Activated T-cell treated with anti-CD3 and anti-CD28 coated beads, Interleukin-2, amount 50 U/mL, for 72 hours (primary cell): ENCODE data around the gene SESTD1. TPM values are rescaled to one million over a fixed set of nuclear protein-coding genes. Genes with fewer than 3 reads are reported as not detected.
"Not testable (repeated sequence)": the region's sequence is repeated elsewhere in the genome, so short reads cannot be mapped to it uniquely, and the experiment has no call there.

ENCODE experiments used
- ATAC-seq, 2 donors: fragments of 150-1000 bp; cut with Tn5 transposase; replicated peaks in 1 of 2; 2 replicates each; pipeline ENCODE4 v1.10.0; 2021; ENCODE audit warnings: moderate library complexity in 2 of 2, mild to moderate bottlenecking in 1 of 2
- DNase-seq, 2 donors: peaks; one replicate each; pipeline ENCODE4 v3.0.0; 2021 to 2022; ENCODE audit warnings: mixed read lengths in 1 of 2
- H3K27ac Mint-ChIP-seq: one replicate; pipeline ENCODE4 v1.8.0; 2022; ENCODE audit warnings: mild to moderate bottlenecking, moderate library complexity, mixed read lengths
- H3K27me3 Mint-ChIP-seq: one replicate; pipeline ENCODE4 v1.8.0; 2022; ENCODE audit warnings: low read depth, mixed read lengths
- H3K36me3 Mint-ChIP-seq, 2 donors: one replicate each; pipeline ENCODE4 v1.8.0; 2022; ENCODE audit warnings: mixed read lengths in 2 of 2, mild to moderate bottlenecking in 1 of 2; ENCODE audit not compliant: insufficient read depth in 2 of 2
- H3K4me1 Mint-ChIP-seq: one replicate; pipeline ENCODE4 v1.8.0; 2022; ENCODE audit warnings: low read depth, mixed read lengths
- H3K4me3 Mint-ChIP-seq, 2 donors: one replicate each; pipeline ENCODE4 v1.8.0; 2022; ENCODE audit warnings: mild to moderate bottlenecking in 2 of 2, mixed read lengths in 2 of 2, moderate library complexity in 2 of 2
- H3K9me3 Mint-ChIP-seq, 2 donors: one replicate each; pipeline ENCODE4 v1.8.0; 2022; ENCODE audit warnings: mixed read lengths in 2 of 2
- total RNA-seq, 2 donors: library from RNA; stranded (reverse); gene quantifications; one replicate each; pipeline ENCODE4 v1.2.3, GENCODE V29; 2022

Gene SESTD1
- total RNA-seq, 2 donors from 2014 or later = 10.7 to 11.9 TPM

DNA sequence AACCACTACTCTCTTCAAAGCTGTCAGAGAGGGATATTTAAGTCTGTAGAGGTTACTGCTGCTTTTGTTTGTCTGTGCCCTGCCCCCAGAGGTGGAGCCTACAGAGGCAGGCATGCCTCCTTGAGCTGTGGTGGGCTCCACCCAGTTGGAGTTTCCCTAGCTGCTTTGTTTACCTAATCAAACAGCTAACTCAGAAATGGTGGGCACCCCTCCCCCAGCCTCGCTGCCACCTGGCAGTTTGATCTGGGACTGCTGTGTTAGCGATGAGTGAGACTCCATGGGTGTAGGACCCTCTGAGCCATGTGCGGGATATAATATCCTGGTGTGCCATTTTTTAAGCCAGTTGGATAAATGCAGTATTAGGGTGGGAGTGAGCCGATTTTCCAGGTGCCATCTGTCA, 171.7 kb downstream of the SESTD1 start:
- H3K4me1 Mint-ChIP-seq = peaks cover 16% of the 10 kb centered on the region
- H3K36me3 Mint-ChIP-seq, ATAC-seq, DNase-seq, H3K4me3 Mint-ChIP-seq, H3K9me3 Mint-ChIP-seq, H3K27me3 Mint-ChIP-seq, H3K27ac Mint-ChIP-seq: not testable (repeated sequence)

DNA sequence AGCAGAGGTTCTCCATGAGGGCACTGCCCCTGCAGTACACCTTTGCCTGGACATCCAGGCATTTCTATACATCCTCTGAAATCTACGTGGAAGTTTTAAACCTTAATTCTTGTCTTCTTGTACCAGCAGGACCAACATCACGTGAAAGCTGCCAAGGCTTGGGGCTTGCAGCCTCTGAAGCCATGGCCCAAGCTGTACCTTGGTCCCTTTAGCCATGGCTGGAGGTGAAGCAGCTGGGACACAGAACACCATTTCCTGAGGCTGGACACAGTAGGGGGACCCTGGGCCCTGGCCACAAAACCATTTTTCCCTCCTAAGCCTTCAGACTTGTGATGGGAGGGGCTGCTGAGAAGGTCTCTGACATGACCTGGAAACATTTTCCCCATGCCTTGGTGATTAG, 181.9 kb downstream of the SESTD1 start:
- H3K9me3 Mint-ChIP-seq = peaks cover 12 to 15% of the 10 kb centered on the region in 2 donors
- ATAC-seq = no peak
- H3K36me3 Mint-ChIP-seq = peaks cover 4 to 12% of the 10 kb centered on the region in 2 donors
- no peak overlapping the region for H3K27ac Mint-ChIP-seq
- H3K27me3 Mint-ChIP-seq = no peaks in the 10 kb centered on the region
- no peak for DNase-seq
- H3K4me1 Mint-ChIP-seq = no peaks in the 10 kb centered on the region
- H3K4me3 Mint-ChIP-seq = no peak overlapping the region

DNA sequence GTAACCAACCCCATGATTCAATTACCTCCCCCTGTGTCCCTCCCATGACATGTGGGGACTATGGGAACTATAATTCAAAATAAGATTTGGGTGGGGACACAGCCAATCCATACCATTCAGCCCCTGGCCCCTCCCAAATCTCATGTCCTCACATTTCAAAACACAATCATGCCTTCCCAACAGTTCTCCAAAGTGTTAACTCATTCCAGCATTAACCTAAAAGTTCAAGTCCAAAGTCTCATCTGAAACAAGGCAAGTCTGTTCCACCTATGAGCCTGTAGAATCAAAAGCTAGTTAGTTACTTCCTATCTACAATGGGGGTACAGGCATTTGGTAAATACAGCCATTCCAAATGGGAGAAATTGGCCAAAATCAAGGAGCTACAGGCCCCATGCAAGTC, 182.7 kb downstream of the SESTD1 start:
- ATAC-seq (no peak), DNase-seq (no peak)
- peaks cover 8 to 17% of the 10 kb centered on the region in 2 donors for H3K36me3 Mint-ChIP-seq
- H3K27ac Mint-ChIP-seq = no peak overlapping the region
- no peak overlapping the region for H3K4me3 Mint-ChIP-seq
- H3K4me1 Mint-ChIP-seq = no peaks in the 10 kb centered on the region
- peaks cover 16 to 19% of the 10 kb centered on the region in 2 donors for H3K9me3 Mint-ChIP-seq
- no peaks in the 10 kb centered on the region for H3K27me3 Mint-ChIP-seq

DNA sequence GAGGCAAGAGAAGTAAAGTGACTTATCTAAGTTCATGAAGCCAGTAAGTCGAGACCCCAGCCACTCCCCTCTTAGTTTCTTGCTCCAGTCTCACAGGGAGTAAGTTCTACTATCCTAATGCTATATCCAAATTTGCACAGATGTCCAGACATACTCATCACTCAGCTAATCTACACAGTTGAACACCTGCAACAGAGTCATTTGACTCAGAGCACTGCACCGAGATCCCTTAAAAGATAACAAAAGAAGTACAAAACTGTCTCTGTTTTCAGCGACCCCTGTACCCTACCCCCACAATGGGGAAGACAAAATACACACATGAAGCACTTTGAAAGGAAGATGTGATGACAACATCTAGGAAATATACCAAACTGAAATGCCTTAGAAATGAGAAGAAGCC, 192.1 kb downstream of the SESTD1 start:
- Mint-ChIP-seq H3K4me3 (no peak overlapping the region), H3K4me1 (no peaks in the 10 kb centered on the region), H3K36me3 (peaks cover 10% of the 10 kb centered on the region in 2 donors), H3K27me3 (no peaks in the 10 kb centered on the region), H3K27ac (no peak overlapping the region), H3K9me3 (peaks cover 10 to 12% of the 10 kb centered on the region in 2 donors)
- ATAC-seq = no peak
- DNase-seq = no peak

DNA sequence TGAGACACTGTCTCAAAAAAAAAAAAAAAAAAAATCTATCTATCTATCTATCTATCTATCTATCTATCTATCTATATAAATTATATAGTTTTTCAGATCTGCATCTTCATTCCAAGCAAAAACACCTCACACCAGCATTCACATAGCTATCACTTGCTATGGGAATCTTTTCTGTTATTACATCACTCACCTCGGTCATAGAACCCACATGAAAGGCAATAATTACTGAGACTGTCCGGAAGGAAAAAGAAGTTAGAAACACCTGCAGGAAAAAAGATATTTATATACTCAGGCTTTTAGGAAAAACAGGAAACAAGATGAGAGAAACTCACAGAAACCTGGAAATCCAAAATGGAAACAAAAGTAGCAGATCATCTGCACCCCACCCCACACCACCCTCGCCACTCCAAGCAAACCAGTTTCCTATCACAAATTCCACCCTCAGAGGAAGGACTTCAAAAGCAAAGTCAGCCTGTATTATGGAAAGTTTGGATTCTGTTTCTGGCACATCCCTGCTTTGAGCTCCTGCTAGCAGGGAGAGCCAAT, 192.7 kb downstream of the SESTD1 start:
- no peaks in the 10 kb centered on the region for H3K4me1 Mint-ChIP-seq
- H3K4me3 Mint-ChIP-seq = no peak overlapping the region
- H3K9me3 Mint-ChIP-seq = peaks cover 7 to 9% of the 10 kb centered on the region in 2 donors
- no peak overlapping the region for H3K27ac Mint-ChIP-seq
- ATAC-seq (no peak), DNase-seq (no peak)
- H3K27me3 Mint-ChIP-seq = no peaks in the 10 kb centered on the region
- H3K36me3 Mint-ChIP-seq = peaks cover 6 to 7% of the 10 kb centered on the region in 2 donors

DNA sequence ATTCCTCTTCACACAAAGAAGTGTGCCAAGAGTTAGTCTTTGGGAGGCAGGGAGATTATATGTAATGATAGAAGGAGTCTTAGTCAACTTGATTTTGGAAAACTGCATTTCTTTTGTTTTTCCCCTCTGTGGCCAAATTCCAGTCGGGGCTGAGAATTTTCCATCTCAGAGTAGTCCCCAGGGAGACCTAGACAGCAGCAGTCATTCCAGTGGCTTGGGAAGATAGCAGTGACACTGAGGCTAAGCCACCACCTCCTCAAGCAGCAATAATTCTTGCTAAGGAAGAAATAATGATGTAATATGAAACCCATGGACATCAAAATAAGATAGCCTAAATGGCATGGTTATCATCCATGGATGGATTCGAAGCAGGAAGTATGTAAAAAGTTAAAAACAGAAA, 193.7 kb downstream of the SESTD1 start:
- Mint-ChIP-seq H3K27ac (no peak overlapping the region), H3K4me3 (no peak overlapping the region), H3K4me1 (no peaks in the 10 kb centered on the region), H3K36me3 (peaks cover 3 to 5% of the 10 kb centered on the region in 2 donors), H3K27me3 (no peaks in the 10 kb centered on the region), H3K9me3 (peaks cover 4 to 6% of the 10 kb centered on the region in 2 donors)
- no peak for DNase-seq
- no peak for ATAC-seq

DNA sequence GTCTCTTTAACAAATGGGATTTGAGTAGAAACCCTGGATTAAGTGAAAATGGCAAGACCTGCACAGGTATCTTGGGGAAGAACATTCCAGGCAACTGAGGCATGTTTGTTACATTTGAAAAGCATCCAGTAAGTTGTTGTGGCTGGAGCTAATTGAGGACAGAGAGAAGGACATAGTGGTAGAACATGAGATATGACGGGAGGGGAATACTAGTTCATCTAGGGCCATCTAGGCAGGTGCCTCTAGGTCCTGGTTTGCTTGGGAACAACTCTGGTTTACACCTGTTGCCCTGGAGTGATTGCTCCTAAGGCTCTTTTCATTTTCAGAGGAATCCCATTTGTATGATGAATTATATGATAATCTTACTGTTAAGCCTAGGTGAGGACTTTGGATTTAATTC, 194.9 kb downstream of the SESTD1 start:
- DNase-seq (no peak), ATAC-seq (no peak)
- H3K4me3 Mint-ChIP-seq = no peak overlapping the region
- no peak overlapping the region for H3K27ac Mint-ChIP-seq
- H3K36me3 Mint-ChIP-seq = peaks cover 3 to 5% of the 10 kb centered on the region in 2 donors
- peaks cover 4 to 6% of the 10 kb centered on the region in 2 donors for H3K9me3 Mint-ChIP-seq
- no peaks in the 10 kb centered on the region for H3K4me1 Mint-ChIP-seq
- H3K27me3 Mint-ChIP-seq = no peaks in the 10 kb centered on the region

DNA sequence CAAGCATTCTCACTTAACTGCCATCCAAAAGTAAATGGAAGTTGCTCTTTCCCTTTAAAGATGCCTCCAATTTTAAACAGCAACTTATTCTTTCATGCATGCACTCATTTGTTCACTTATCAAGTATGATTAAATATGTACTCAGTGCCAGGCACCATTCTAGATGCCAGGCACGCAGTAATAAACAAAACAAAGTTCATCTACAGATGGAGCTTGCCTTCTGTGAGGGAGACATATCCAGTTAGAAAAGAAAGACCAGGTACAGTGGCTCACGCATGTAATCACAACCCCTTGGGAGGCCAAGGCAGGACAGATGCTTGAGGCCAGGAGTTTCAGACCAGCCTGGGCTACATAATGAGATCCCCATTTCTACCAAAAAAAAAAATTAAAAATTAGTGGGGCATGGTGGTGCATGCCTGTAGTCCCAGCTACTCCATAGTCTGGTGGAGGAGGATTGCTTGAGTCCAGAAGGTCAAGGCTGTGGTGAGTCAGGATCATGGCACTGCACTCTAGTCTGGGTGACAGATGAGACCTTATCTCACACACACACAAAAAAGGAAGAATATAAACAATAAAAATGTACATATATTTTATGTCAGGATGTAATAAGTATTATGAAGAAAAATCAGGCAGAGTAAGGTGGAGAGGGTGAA, 195.5 kb downstream of the SESTD1 start:
- Mint-ChIP-seq H3K27me3 (no peaks in the 10 kb centered on the region), H3K9me3 (peaks cover 4 to 8% of the 10 kb centered on the region in 2 donors), H3K27ac (no peak overlapping the region), H3K4me1 (no peaks in the 10 kb centered on the region), H3K4me3 (no peak overlapping the region), H3K36me3 (peaks cover 3 to 5% of the 10 kb centered on the region in 2 donors)
- no peak for ATAC-seq
- no peak for DNase-seq

DNA sequence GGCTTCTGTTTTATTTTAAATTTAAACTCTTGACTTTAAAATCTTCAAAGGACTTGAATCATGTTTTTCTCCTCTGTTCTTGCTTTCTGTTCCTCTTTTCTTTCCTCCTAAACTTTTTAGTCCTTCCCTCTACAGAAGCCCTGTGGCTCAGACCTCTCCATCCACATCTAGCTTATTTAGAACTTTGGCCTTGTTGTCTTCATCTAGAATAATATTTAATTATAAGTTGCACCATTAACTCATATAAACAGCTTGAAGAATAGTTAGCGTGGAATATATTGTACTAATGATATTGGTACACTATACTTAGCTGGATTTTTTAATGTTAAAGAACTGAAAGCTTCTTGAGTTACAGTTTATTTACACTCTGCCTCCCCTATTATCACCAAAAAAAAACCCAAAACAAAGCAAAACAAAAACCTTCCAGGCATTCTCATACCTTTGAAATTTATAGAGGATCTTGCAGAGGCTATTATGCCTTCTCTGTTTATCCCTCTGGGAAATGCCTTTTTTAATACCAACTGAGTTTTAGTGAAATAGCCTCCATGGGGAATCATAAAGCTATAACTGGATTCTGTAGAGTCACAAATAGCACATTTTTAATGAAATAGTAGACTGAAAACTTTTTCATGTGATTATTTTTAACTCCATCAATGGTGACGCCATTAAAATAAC, 205.5 kb downstream of the SESTD1 start:
- ATAC-seq = no peak
- Mint-ChIP-seq H3K4me1 (no peaks in the 10 kb centered on the region), H3K9me3 (peaks cover 0 to 1% of the 10 kb centered on the region in 2 donors), H3K27me3 (no peaks in the 10 kb centered on the region), H3K4me3 (no peak overlapping the region), H3K27ac (no peak overlapping the region), H3K36me3 (peaks cover 0 to 1% of the 10 kb centered on the region in 2 donors)
- no peak for DNase-seq

DNA sequence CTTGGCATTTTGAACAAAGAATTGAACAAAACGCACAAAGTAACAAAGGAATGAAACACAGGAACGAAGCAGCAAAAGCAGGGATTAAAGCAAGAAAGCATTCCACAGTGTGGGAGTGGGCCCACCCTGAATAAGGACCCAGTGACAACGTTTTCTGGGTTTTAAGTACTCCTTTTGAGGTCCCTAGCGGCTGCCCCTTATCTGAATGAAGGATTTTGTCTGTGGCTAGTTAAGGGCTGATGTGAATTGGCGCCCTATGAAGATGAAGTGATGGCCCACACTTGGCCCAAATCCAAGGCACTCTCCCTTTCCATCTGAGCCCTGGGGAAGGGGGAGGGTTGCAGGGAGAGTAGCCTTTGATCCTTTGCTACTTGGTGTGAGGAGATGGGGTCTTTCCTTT, 206.9 kb downstream of the SESTD1 start:
- no peaks in the 10 kb centered on the region for H3K27me3 Mint-ChIP-seq
- ATAC-seq (no peak), DNase-seq (no peak)
- no peaks in the 10 kb centered on the region for H3K9me3 Mint-ChIP-seq
- H3K27ac Mint-ChIP-seq = no peak overlapping the region
- H3K4me1 Mint-ChIP-seq = no peaks in the 10 kb centered on the region
- H3K36me3 Mint-ChIP-seq = peaks cover 0 to 1% of the 10 kb centered on the region in 2 donors
- H3K4me3 Mint-ChIP-seq = no peak overlapping the region

DNA sequence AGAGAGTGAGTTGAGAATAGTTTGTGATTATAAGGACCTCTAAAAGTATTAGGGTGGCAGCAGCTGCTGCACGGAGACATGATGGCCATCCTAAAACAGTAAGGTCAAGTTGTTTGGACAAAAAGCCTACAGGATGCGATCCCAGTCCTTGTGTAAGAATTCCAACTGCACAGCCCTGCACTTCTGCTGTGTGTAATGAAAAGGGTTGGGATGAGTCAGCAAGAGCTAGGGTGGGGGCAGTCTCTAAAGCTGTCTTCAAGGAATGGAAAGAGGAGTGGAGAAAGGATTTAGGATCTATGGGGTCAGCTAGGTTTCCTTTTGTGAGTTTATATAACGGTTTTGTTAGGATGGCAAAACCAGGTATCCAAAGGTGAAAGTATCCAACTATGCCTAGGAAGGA, 211.1 kb downstream of the SESTD1 start:
- not testable (repeated sequence) for H3K4me1 Mint-ChIP-seq, H3K4me3 Mint-ChIP-seq, DNase-seq, H3K36me3 Mint-ChIP-seq, H3K27ac Mint-ChIP-seq, H3K27me3 Mint-ChIP-seq, ATAC-seq, H3K9me3 Mint-ChIP-seq
